HL-60 (cell line): ENCODE measurements around the gene TESMIN.

Experiments used
- DNase-seq, 2 experiments: peaks; one replicate each; pipeline ENCODE4 v3.0.0-alpha.2; 2010 to 2020; ENCODE audit warnings: low read depth in 1 of 2, low spot score in 1 of 2
- H3K27ac ChIP-seq: fragments of 250-450 bp; sonication (Bioruptor Pico); replicated peaks from 2 replicates; pipeline ENCODE4 v1.5.1; 2020; ENCODE audit warnings: mild to moderate bottlenecking, moderate library complexity
- H3K27me3 ChIP-seq: fragments of 250-450 bp; sonication (Bioruptor Pico); 2 replicates; pipeline ENCODE4 v1.5.1; 2021; ENCODE audit warnings: mild to moderate bottlenecking, moderate library complexity; ENCODE audit not compliant: insufficient read depth, poor library complexity, severe bottlenecking
- H3K4me3 ChIP-seq: replicated peaks from 2 replicates; pipeline ENCODE4 v1.5.1; 2011; ENCODE audit warnings: mild to moderate bottlenecking, control low read depth, low read length; ENCODE audit not compliant: insufficient read depth
- CTCF ChIP-seq: IDR thresholded peaks from one replicate; pipeline ENCODE4 v1.5.1; 2011; ENCODE audit warnings: low read length, control low read depth, inconsistent platforms; ENCODE audit not compliant: insufficient read depth
- GABPA ChIP-seq: IDR thresholded peaks from 2 replicates; pipeline ENCODE4 v1.6.1; 2012; ENCODE audit warnings: low read depth
- POLR2AphosphoS5 ChIP-seq: IDR thresholded peaks from 2 replicates; pipeline ENCODE4 v1.6.1; 2012; ENCODE audit warnings: low read depth
- REST ChIP-seq: IDR thresholded peaks from 2 replicates; pipeline ENCODE4 v1.6.1; 2012; ENCODE audit warnings: low read depth; ENCODE audit not compliant: insufficient replicate concordance
- SPI1 ChIP-seq: IDR thresholded peaks from 2 replicates; pipeline ENCODE4 v1.6.1; 2012; ENCODE audit warnings: low read depth, mild to moderate bottlenecking, borderline replicate concordance

Gene TESMIN

GRCh38 chr11:68695531-68695930, 55.8 kb downstream of the TESMIN start:
- H3K27me3 ChIP-seq, result no peaks in the 10 kb centered on the region
- no peak overlapping the region for H3K27ac ChIP-seq
- no peak overlapping the region for H3K4me3 ChIP-seq
- no peak for DNase-seq
- no peak for TF ChIP-seq GABPA
- no peak for TF ChIP-seq POLR2AphosphoS5
- TF ChIP-seq CTCF, result no peak
- no peak for TF ChIP-seq REST
- no peak for TF ChIP-seq SPI1

- Histone ChIP-seq H3K27me3 (no peaks in the 10 kb centered on the region), H3K4me3 (no peak overlapping the region), H3K27ac (no peak overlapping the region)
- TF ChIP-seq POLR2AphosphoS5 (no peak), GABPA (no peak)
- no peak for DNase-seq
Measured at GRCh38 chr11:68694431-68695297, 56.7 kb downstream of the TESMIN start.

- no peak overlapping the region for H3K27ac ChIP-seq
- DNase-seq, result no peak
- TF ChIP-seq SPI1, result no peak
- no peak overlapping the region for H3K4me3 ChIP-seq
- no peaks in the 10 kb centered on the region for H3K27me3 ChIP-seq
Measured at GRCh38 chr11:68693484-68693882, 57.8 kb downstream of the TESMIN start.

GRCh38 chr11:68692871-68693483, 58.3 kb downstream of the TESMIN start:
- H3K27me3 ChIP-seq, result no peaks in the 10 kb centered on the region
- no peak for DNase-seq
- H3K27ac ChIP-seq, result no peak overlapping the region
- TF ChIP-seq REST (no peak), CTCF (no peak), GABPA (no peak), POLR2AphosphoS5 (no peak), SPI1 (no peak)
- H3K4me3 ChIP-seq, result no peak overlapping the region
